Gastrocnemius medialis (tissue), 4 donors: ENCODE results near the gene ARHGAP42.

Experiments
- CTCF ChIP-seq, 5 experiments: fragments of 450-650 bp in 3 of 5; fragments of 200-600 bp in 2 of 5; sonication (generic) in 2 of 5; IDR thresholded peaks in 4 of 5; conservative IDR thresholded peaks in 1 of 5; 1 replicate in 4 of 5; 2 replicates in 1 of 5; pipeline ENCODE4 v1.5.1; 2016 to 2019; ENCODE audit warnings: antibody characterized with exemption in 5 of 5, mild to moderate bottlenecking in 3 of 5, moderate library complexity in 3 of 5
- POLR2A ChIP-seq, 2 donors: fragments of 450-650 bp; IDR thresholded peaks; one replicate each; pipeline ENCODE4 v1.6.1; 2017; ENCODE audit warnings: antibody characterized with exemption in 2 of 2, mild to moderate bottlenecking in 2 of 2, moderate library complexity in 2 of 2

DNA sequence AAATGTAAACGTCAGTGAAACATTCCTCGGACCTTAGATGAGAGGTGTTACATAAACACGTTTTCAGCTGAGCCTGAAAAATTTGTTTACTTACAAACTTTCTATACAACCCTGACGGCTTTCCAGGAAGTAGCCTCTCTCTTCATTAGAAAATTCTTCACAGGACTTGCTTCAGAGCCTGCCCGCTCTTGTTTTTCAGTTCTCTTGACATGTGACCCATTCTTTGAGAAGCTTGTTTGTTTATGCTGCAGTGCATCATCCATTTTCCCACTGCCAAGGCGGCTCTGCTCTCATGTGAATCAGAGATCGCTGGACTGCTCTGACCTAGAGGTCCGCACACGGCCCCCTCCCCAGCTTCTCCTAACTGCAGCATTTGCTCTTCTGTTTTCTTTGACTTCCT, 47.9 kb upstream of the ARHGAP42 start:
- no peak for TF ChIP-seq CTCF (IDR thresholded peaks at IDR 0.05 in 4 of 5, conservative IDR thresholded peaks at IDR 0.05 in 1 of 5)
- no peak for TF ChIP-seq POLR2A (IDR thresholded peaks at IDR 0.05)
